Astrocyte (in vitro differentiated cells and primary cell): ENCODE data around the gene TIMM22. TPM values are rescaled to one million over a fixed set of nuclear protein-coding genes. Genes with fewer than 3 reads are reported as not detected.
A peak's percentile ranks its signal among the peaks of the same experiment; 100 is the strongest.

Source experiments
- DNase-seq: peaks from one replicate; pipeline ENCODE4 v3.0.0-alpha.2; 2010; ENCODE audit warnings: low read depth
- FAIRE-seq: peaks from 2 replicates; lab custom pipeline; 2011; peaks lifted over from hg19 to GRCh38; lab: Jason Lieb, UNC
- H2AFZ ChIP-seq: 2 replicates; pipeline ENCODE4 v1.6.0; 2012; ENCODE audit warnings: low read depth, low read length, inconsistent platforms
- H3K27ac ChIP-seq: 2 replicates; pipeline ENCODE4 v1.5.1; 2011; ENCODE audit warnings: low read depth, low read length, inconsistent platforms
- H3K27me3 ChIP-seq: 2 replicates; pipeline ENCODE4 v1.6.0; 2011; ENCODE audit warnings: low read length, inconsistent platforms; ENCODE audit not compliant: insufficient read depth
- H3K36me3 ChIP-seq: 2 replicates; pipeline ENCODE4 v1.5.1; 2011; ENCODE audit warnings: low read length, inconsistent platforms; ENCODE audit not compliant: insufficient read depth
- H3K4me1 ChIP-seq: 2 replicates; pipeline ENCODE4 v1.5.1; 2011; ENCODE audit warnings: low read length, inconsistent platforms; ENCODE audit not compliant: insufficient read depth
- H3K4me2 ChIP-seq: 2 replicates; pipeline ENCODE4 v1.6.0; 2012; ENCODE audit warnings: low read length, inconsistent platforms
- H3K4me3 ChIP-seq: 2 replicates; pipeline ENCODE4 v1.5.1; 2011; ENCODE audit warnings: low read depth, mild to moderate bottlenecking, low read length, inconsistent platforms; ENCODE audit not compliant: insufficient read depth
- H3K79me2 ChIP-seq: 2 replicates; pipeline ENCODE4 v1.6.0; 2012; ENCODE audit warnings: mild to moderate bottlenecking, low read length, inconsistent platforms; ENCODE audit not compliant: insufficient read depth
- H3K9ac ChIP-seq: 2 replicates; pipeline ENCODE4 v1.6.0; 2012; ENCODE audit warnings: mild to moderate bottlenecking, low read length, inconsistent platforms
- H3K9me3 ChIP-seq: 2 replicates; pipeline ENCODE4 v1.5.1; 2012; ENCODE audit warnings: low read depth, mild to moderate bottlenecking, low read length, inconsistent platforms; ENCODE audit not compliant: insufficient read depth
- H4K20me1 ChIP-seq: 2 replicates; pipeline ENCODE4 v1.6.0; 2012; ENCODE audit warnings: low read length, inconsistent platforms; ENCODE audit not compliant: insufficient read depth
- H3K27ac Mint-ChIP-seq: one replicate; pipeline ENCODE4 v1.8.0; 2021; ENCODE audit warnings: mild to moderate bottlenecking, mixed read lengths; ENCODE audit not compliant: unreplicated experiment
- H3K27me3 Mint-ChIP-seq: one replicate; pipeline ENCODE4 v1.8.0; 2021; ENCODE audit warnings: low read depth, mixed read lengths; ENCODE audit not compliant: unreplicated experiment
- H3K36me3 Mint-ChIP-seq: one replicate; pipeline ENCODE4 v1.8.0; 2021; ENCODE audit warnings: low read depth, mixed read lengths; ENCODE audit not compliant: unreplicated experiment
- H3K4me1 Mint-ChIP-seq: one replicate; pipeline ENCODE4 v1.8.0; 2021; ENCODE audit warnings: low read depth, mixed read lengths; ENCODE audit not compliant: unreplicated experiment
- H3K4me3 Mint-ChIP-seq: one replicate; pipeline ENCODE4 v1.8.0; 2021; ENCODE audit warnings: mild to moderate bottlenecking, moderate library complexity, mixed read lengths; ENCODE audit not compliant: unreplicated experiment
- H3K9me3 Mint-ChIP-seq: one replicate; pipeline ENCODE4 v1.8.0; 2021; ENCODE audit warnings: mild to moderate bottlenecking, mixed read lengths; ENCODE audit not compliant: unreplicated experiment
- CTCF ChIP-seq: IDR thresholded peaks from 2 replicates; pipeline ENCODE4 v1.5.1; 2011; ENCODE audit warnings: low read depth, mild to moderate bottlenecking, inconsistent platforms, low read length, moderate library complexity; ENCODE audit not compliant: insufficient read depth
- EZH2 ChIP-seq: IDR thresholded peaks from 2 replicates; pipeline ENCODE4 v1.6.1; 2012; ENCODE audit warnings: mild to moderate bottlenecking, low read length, inconsistent platforms; ENCODE audit not compliant: insufficient read depth
- total RNA-seq: library from RNA; stranded (reverse); gene quantifications from 2 replicates; pipeline ENCODE4 v1.2.1, GENCODE V29; 2021

Gene TIMM22
- total RNA-seq, 1 donor from 2014 or later = 20.0 TPM

- H3K4me3 Mint-ChIP-seq = no peak overlapping the region
- no peak overlapping the region for H3K27ac ChIP-seq
Observed at GRCh38 chr17:1030684-1031532, 34.0 kb downstream of the TIMM22 start.

GRCh38 chr17:1031711-1032110 is 34.8 kb downstream of the TIMM22 start:
- Mint-ChIP-seq H3K4me3 (no peak overlapping the region), H3K4me1 (peaks cover 8% of the 10 kb centered on the region), H3K36me3 (peaks cover 10% of the 10 kb centered on the region), H3K27ac (no peak overlapping the region), H3K27me3 (peaks cover 2% of the 10 kb centered on the region), H3K9me3 (no peaks in the 10 kb centered on the region)
- H3K9ac ChIP-seq = no peak overlapping the region
- H3K4me2 ChIP-seq = peak overlapping the region; percentile 39
- no peaks in the 10 kb centered on the region for H3K79me2 ChIP-seq
- FAIRE-seq (no peak), DNase-seq (peak; percentile 33)
- peaks cover 12% of the 10 kb centered on the region for H3K4me1 ChIP-seq
- no peaks in the 10 kb centered on the region for H3K27me3 ChIP-seq
- no peaks in the 10 kb centered on the region for H3K9me3 ChIP-seq
- H3K36me3 ChIP-seq = no peaks in the 10 kb centered on the region
- H3K27ac ChIP-seq = no peak overlapping the region
- no peak overlapping the region for H3K4me3 ChIP-seq
- H2AFZ ChIP-seq = no peak overlapping the region
- TF ChIP-seq EZH2 (no peak), CTCF (no peak)
- peaks cover 81% of the 10 kb centered on the region for H4K20me1 ChIP-seq

More at GRCh38 chr17:1030684-1031532, 34.0 kb downstream of the TIMM22 start:
- H3K27ac Mint-ChIP-seq = no peak overlapping the region
- H3K27me3 Mint-ChIP-seq = peaks cover 2% of the 10 kb centered on the region
- peaks cover 77% of the 10 kb centered on the region for H4K20me1 ChIP-seq
- H3K9ac ChIP-seq = no peak overlapping the region
- peaks cover 10% of the 10 kb centered on the region for H3K36me3 Mint-ChIP-seq
- no peak for DNase-seq
- peaks cover 12% of the 10 kb centered on the region for H3K4me1 ChIP-seq
- H2AFZ ChIP-seq = no peak overlapping the region
- H3K4me2 ChIP-seq = no peak overlapping the region
- peaks cover 8% of the 10 kb centered on the region for H3K4me1 Mint-ChIP-seq
- FAIRE-seq = no peak
- H3K9me3 ChIP-seq = no peaks in the 10 kb centered on the region
- no peaks in the 10 kb centered on the region for H3K9me3 Mint-ChIP-seq
- H3K27me3 ChIP-seq = no peaks in the 10 kb centered on the region
- no peaks in the 10 kb centered on the region for H3K36me3 ChIP-seq
- TF ChIP-seq CTCF (no peak), EZH2 (no peak)
- H3K4me3 ChIP-seq = no peak overlapping the region
- no peaks in the 10 kb centered on the region for H3K79me2 ChIP-seq

GRCh38 chr17:1032391-1032790 is 35.5 kb downstream of the TIMM22 start:
- peaks cover 10% of the 10 kb centered on the region for H3K36me3 Mint-ChIP-seq
- Histone ChIP-seq H3K27ac (no peak overlapping the region), H3K9me3 (no peaks in the 10 kb centered on the region), H2AFZ (no peak overlapping the region), H3K9ac (no peak overlapping the region), H3K36me3 (no peaks in the 10 kb centered on the region), H3K4me3 (no peak overlapping the region), H4K20me1 (peaks cover 84% of the 10 kb centered on the region), H3K79me2 (no peaks in the 10 kb centered on the region), H3K4me2 (no peak overlapping the region), H3K4me1 (peaks cover 12% of the 10 kb centered on the region), H3K27me3 (no peaks in the 10 kb centered on the region)
- no peaks in the 10 kb centered on the region for H3K9me3 Mint-ChIP-seq
- peaks cover 2% of the 10 kb centered on the region for H3K27me3 Mint-ChIP-seq
- H3K27ac Mint-ChIP-seq = no peak overlapping the region
- H3K4me1 Mint-ChIP-seq = peaks cover 8% of the 10 kb centered on the region
- TF ChIP-seq EZH2 (no peak), CTCF (no peak)
- no peak for FAIRE-seq
- DNase-seq = no peak
- H3K4me3 Mint-ChIP-seq = no peak overlapping the region
